Peyer's patch (tissue), 4 donors: ENCODE data around the gene METTL24. TPM values are rescaled to one million over a fixed set of nuclear protein-coding genes. Genes with fewer than 3 reads are reported as not detected.

Experiments
- DNase-seq, 3 donors: peaks; one replicate each; pipeline ENCODE4 v3.0.0-alpha.2; 2017 to 2019
- H3K27ac ChIP-seq, 4 donors: fragments of 200-600 bp; sonication (generic); one replicate each; pipeline ENCODE4 v1.5.1; 2016 to 2019
- H3K27me3 ChIP-seq, 2 donors: fragments of 200-600 bp; sonication (generic); one replicate each; pipeline ENCODE4 v1.5.1; 2019
- H3K36me3 ChIP-seq, 3 donors: fragments of 200-600 bp; sonication (generic); one replicate each; pipeline ENCODE4 v1.5.1; 2016 to 2019
- H3K4me1 ChIP-seq, 4 donors: fragments of 200-600 bp; sonication (generic); one replicate each; pipeline ENCODE4 v1.5.1; 2016 to 2019
- H3K4me3 ChIP-seq, 4 donors: fragments of 200-600 bp; sonication (generic); 1 replicate in 3 of 4; 2 replicates in 1 of 4; pipeline ENCODE4 v1.5.1; 2016 to 2019; ENCODE audit warnings: mild to moderate bottlenecking in 1 of 4
- H3K9me3 ChIP-seq, 4 donors: fragments of 200-600 bp; sonication (generic); one replicate each; pipeline ENCODE4 v1.5.1; 2016 to 2019; ENCODE audit warnings: mild to moderate bottlenecking in 1 of 4
- CTCF ChIP-seq, 6 experiments: fragments of 450-650 bp in 4 of 6; fragments of 200-600 bp in 2 of 6; sonication (generic) in 1 of 6; IDR thresholded peaks; one replicate each; pipeline ENCODE4 v1.5.1; 2017 to 2019; ENCODE audit warnings: antibody characterized with exemption in 6 of 6, mild to moderate bottlenecking in 3 of 6, moderate library complexity in 1 of 6
- POLR2A ChIP-seq, 2 donors: fragments of 450-650 bp; IDR thresholded peaks; one replicate each; pipeline ENCODE4 v1.5.1; 2017; ENCODE audit warnings: antibody characterized with exemption in 2 of 2, mild to moderate bottlenecking in 2 of 2, moderate library complexity in 2 of 2
- total RNA-seq, 4 donors: library from RNA; depleted of rRNA; stranded (reverse); fragments of >200 nt; gene quantifications; one replicate each; pipeline ENCODE4 v1.1.0, GENCODE V29; 2016

Gene METTL24
- total RNA-seq, 4 donors from 2014 or later = 3.9 to 11.2 (median 6.8) TPM

DNA sequence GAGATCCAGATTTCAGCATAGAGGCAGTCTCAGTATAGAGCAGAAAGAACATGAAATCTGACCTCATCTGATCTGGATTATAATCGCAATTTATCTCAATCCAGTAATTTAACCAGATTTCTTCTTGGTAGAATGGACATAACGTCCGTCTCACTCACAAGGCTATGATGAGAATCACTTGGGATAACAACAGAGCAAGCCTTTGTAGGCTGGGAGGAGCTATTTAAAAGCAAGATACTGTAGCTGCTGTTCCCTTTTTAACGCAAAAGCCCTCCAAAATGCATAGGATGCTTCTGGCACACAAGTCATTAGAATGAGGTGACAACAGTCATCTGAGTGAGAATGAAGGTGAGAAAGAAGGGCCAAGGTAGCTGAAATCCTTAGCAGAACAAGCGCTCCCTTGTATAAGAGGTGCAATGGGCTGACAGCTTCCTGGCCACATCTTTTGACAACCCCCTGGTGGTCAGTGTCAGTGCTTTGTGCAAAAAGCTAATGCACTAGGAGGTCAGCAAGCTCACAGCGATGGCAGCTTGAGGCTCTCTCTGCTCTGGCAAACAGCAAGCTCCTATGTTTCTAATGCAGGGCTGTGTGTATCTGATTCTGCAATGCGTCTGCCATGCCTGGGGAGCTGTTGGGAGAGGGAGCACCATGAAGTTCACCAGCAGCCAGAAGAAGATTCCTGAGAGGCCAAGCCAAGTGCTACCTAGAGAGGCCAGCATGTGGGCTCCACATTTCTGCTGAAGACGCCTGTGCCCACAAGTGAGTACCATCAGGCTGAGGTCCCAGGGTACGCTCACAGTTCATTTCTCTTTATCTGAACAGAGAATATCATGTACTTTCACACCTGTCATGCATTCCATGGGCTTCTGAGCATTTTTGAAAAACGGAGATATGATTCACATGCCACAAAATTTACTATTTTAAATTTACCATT lies 16.2 kb downstream of the METTL24 start:
- TF ChIP-seq POLR2A (IDR thresholded peaks at IDR 0.05) (no peak), CTCF (IDR thresholded peaks at IDR 0.05) (peak in 2 of 6 experiments; percentile 11 to 26)
- DNase-seq = no peak
- no peak overlapping the region for H3K4me3 ChIP-seq
- no peaks in the 10 kb centered on the region for H3K9me3 ChIP-seq
- H3K36me3 ChIP-seq = no peaks in the 10 kb centered on the region
- peak overlapping the region in 1 of 4 donors; percentile 7 for H3K27ac ChIP-seq
- H3K4me1 ChIP-seq = no peaks in the 10 kb centered on the region
- no peaks in the 10 kb centered on the region for H3K27me3 ChIP-seq

DNA sequence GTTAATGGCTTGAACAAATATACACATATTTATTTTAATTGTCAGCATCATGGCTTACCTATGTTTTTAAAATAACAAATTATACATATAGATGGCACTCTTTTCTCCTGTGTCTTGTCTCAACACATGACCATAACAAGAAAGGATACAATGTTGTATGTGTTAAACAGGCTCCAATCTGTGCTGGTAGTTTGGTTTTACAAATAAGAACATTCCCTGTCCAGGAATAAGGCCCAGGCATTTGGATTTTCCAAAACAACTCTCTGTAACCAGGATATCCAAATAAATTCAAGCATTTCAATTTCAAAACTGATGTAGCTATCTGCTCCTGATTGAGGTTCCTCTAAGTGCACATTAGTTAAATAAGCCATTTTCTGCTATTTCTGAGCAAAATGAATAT lies 17.1 kb downstream of the METTL24 start:
- no peaks in the 10 kb centered on the region for H3K4me1 ChIP-seq
- H3K27me3 ChIP-seq = no peaks in the 10 kb centered on the region
- H3K27ac ChIP-seq = peak overlapping the region in 1 of 4 donors; percentile 7
- H3K4me3 ChIP-seq = no peak overlapping the region
- no peaks in the 10 kb centered on the region for H3K36me3 ChIP-seq
- no peaks in the 10 kb centered on the region for H3K9me3 ChIP-seq
- TF ChIP-seq CTCF (IDR thresholded peaks at IDR 0.05) (no peak), POLR2A (IDR thresholded peaks at IDR 0.05) (no peak)
- DNase-seq = no peak

- Histone ChIP-seq H3K36me3 (no peaks in the 10 kb centered on the region), H3K27me3 (no peaks in the 10 kb centered on the region), H3K4me1 (no peaks in the 10 kb centered on the region), H3K27ac (peak overlapping the region in 1 of 4 donors; percentile 7), H3K9me3 (no peaks in the 10 kb centered on the region), H3K4me3 (no peak overlapping the region)
- TF ChIP-seq CTCF (IDR thresholded peaks at IDR 0.05) = no peak
- no peak for TF ChIP-seq POLR2A (IDR thresholded peaks at IDR 0.05)
- no peak for DNase-seq
Measured at GRCh38 chr6:110340392-110340965, 17.7 kb downstream of the METTL24 start.

DNA sequence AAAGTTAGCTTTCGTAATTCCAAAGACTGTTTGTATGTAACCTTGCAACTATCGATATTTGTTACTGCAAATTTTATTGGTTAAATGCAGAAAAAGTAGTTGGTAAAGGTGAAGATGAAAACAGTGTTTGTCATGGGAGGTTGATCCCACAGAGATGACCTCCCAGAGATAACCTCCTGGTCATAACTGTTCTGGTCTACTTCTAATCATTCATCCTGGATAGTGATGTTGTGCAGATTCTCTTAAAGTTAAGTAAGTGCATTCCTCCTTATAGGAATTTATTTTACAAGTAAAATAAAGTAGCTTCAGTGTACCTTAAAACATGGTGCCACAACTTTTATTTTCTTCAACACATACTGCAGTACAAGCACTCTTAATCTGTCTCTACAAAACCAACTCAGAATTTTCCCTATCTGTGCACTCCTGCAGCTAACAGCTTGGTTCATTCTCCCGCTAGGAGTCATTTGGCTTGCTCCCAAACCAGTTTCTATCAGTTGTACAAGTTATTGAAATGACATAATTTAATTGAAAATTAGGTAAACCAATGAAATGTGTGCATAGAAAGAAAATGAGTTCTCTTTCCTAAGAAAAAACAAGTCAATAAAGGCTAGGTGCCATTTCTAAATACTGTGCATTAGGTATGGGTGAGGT lies 19.2 kb downstream of the METTL24 start:
- Histone ChIP-seq H3K27ac (no peak overlapping the region), H3K9me3 (no peaks in the 10 kb centered on the region), H3K27me3 (no peaks in the 10 kb centered on the region), H3K36me3 (no peaks in the 10 kb centered on the region), H3K4me1 (no peaks in the 10 kb centered on the region), H3K4me3 (no peak overlapping the region)
- DNase-seq = no peak
- TF ChIP-seq POLR2A (IDR thresholded peaks at IDR 0.05) (no peak), CTCF (IDR thresholded peaks at IDR 0.05) (no peak)

DNA sequence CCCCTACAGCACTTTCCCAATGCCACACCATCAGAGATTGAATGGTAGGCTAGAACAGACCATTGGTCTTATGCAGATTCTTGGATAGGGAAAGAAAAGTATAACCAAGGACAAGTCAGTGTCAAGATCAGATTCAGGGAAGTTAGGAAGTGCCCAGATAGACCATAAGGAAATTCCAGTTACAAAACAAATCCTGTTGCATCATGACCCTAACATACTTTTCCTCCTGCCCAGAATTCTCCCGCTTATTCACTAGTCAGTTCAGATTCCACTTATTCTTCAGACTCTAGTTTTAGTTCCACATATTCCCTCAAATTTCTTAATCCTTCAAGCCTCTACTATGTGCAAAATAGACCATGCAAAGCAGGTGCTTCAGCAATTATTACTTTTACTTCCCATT lies 20.7 kb downstream of the METTL24 start:
- no peaks in the 10 kb centered on the region for H3K4me1 ChIP-seq
- H3K9me3 ChIP-seq = no peaks in the 10 kb centered on the region
- no peak overlapping the region for H3K27ac ChIP-seq
- H3K36me3 ChIP-seq = no peaks in the 10 kb centered on the region
- no peaks in the 10 kb centered on the region for H3K27me3 ChIP-seq
- H3K4me3 ChIP-seq = no peak overlapping the region
- TF ChIP-seq CTCF (IDR thresholded peaks at IDR 0.05) (no peak), POLR2A (IDR thresholded peaks at IDR 0.05) (no peak)
- no peak for DNase-seq
